GM11168 (cell line): ENCODE measurements around the gene AREL1.

Experiments
- in situ Hi-C: fragments of 300-500 bp; cut with MboI; formaldehyde crosslinking; loops from one replicate; pipeline ENCODE4 v1.12.0; 2022; ENCODE audit warnings: low sequenced_read_pairs; ENCODE audit not compliant: unreplicated experiment

AREL1 gene

DNA sequence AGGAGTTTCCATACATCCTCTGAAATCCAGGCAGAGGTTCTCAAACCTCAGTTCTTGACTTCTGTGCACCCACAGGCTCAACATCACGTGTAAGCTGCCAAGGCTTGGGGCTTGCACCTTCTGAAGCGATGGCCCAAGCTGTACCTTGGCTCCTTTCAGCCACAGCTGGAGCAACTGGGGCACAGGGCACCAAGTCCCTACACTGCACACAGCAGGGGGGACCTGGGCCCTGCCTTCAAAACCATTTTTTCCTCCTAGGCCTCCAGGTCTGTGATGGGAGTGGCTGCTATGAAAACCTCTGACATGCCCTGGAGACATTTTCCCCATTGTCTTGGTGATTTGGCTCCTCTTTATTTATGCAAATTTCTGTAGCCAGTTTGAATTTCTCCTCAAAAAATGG lies 10.6 kb downstream of the AREL1 start:
- in situ Hi-C loops: no loop called here

DNA sequence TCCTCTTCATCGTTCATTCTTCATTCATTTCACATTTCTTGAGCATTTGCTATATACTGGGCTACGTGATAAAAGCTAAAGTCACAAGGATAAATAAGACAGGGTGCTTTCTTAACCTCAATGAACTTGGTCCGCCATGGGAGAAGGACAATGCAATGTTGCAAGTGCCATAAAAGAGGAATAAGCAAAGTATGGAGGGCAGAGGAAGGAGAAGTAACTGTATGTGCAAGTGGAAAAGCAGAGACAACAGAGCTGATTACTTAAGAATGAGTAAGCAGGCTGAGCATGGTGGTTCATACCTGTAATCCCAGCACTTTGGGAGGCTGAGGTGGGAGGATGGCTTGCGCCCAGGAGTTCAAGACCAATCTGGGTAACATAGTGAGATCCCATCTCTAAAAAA lies 14.4 kb downstream of the AREL1 start:
- in situ Hi-C loops: no loop called here

DNA sequence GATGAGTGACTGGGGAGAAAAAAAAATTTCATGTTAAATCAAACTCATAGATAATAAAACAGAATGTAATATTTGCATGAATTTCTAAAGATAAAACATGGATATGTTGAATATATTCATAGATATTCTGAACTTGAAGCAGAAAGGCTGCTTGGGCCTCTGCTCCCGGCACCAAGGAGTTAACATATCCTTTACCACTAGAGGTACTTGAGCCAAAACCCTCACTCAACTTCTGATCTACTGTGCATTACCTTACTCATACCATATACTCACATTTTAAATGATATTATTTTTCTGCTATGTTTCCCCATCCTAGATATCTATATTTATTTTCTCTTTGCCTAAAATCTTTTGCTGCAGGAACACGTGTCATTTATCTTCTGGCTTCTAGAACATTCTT lies 14.9 kb downstream of the AREL1 start:
- in situ Hi-C loops: no loop called here

DNA sequence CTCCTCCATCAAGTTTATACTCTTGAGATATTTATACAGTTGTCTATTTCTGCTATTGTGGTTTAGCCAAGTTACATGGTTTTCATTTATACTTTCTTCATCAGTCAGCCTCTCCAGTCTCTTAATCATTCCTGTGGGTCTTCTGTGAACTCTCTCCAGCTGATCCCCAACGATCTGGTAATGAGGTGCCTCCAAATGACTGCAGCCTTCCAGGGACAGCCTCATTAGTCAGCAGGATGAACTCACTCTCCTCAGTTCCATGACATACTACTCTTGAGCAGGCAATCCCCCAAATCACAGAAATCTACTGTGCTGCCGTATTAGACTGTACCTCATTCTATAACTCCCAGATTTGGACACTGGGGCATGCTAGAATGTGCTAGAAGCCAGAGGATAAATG lies 15.3 kb downstream of the AREL1 start:
- in situ Hi-C loops: no loop called here

DNA sequence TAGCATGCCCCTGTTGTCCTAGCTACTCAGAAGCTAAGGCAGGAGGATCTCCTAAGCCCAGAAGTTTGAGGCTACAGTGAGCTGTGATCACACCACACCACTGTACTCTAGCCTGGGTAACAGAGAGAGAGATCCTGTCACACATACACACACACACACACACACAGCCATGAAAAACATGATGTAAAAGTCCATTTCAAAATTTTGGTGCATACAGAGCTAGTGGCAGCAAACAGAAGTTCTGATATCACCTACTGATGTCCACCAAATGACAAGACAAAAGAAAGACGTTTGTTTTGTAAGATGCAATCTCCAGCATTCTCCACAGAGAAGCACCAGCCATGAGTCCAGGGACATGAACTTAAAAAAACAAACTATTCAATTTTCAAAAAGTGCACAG lies 15.9 kb downstream of the AREL1 start:
- in situ Hi-C loops: no loop called here

DNA sequence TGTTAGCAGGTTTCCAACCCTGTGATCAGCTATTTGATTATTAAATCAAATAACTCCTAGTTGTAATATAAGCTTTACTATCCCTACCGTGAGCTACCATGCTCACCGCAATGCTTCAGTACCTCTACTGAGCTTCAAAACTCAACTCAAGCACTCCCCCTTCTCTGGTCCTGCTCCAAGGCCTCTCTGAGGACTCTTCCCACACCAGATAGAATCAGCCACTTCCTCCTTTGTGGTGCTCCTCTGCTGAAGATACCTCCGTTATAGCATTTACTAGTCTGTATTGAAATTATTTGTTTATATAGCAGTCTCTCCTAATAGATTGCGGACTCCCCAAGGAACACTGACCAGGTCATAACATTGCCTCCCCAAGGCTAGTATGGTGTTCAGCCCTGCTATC lies 17.5 kb downstream of the AREL1 start:
- in situ Hi-C loops: no loop called here

DNA sequence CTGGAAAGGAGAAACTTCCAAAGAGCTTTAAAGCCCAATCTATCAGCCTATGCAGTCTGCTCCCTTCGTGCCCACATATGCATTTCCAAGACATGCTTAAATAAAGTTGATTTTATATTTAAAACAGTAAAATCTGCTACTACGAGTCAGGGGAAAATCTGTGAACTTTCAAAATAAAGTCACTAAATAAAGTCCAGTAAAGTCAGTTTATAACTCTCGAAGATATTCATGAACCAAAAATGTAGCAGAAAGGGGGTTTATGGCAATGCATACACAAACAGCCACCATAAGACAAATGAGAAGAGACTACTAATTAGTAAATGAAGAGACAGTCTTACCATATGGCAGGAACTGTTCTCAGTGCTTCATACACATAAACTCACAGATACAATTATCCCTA lies 19.7 kb downstream of the AREL1 start:
- in situ Hi-C loops: no loop called here

DNA sequence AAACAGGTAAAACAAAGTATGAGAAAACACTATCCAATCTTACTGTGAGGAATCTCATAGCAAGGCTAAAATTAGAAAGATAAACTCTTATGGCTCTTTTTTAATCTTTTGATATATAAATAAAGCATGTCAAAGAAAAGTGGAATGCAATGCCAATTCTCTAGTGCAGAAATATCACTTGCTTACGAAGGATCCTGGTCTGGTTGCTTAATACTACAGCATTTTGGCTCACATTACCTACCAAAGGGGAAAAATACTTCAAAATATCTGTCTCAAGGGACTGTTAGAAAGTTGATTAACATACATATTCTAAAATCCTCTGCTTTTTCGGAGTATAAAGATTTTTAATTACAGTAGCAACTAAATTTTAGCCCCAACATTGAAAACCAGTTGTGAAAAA lies 21.4 kb downstream of the AREL1 start:
- in situ Hi-C loops: no loop called here

DNA sequence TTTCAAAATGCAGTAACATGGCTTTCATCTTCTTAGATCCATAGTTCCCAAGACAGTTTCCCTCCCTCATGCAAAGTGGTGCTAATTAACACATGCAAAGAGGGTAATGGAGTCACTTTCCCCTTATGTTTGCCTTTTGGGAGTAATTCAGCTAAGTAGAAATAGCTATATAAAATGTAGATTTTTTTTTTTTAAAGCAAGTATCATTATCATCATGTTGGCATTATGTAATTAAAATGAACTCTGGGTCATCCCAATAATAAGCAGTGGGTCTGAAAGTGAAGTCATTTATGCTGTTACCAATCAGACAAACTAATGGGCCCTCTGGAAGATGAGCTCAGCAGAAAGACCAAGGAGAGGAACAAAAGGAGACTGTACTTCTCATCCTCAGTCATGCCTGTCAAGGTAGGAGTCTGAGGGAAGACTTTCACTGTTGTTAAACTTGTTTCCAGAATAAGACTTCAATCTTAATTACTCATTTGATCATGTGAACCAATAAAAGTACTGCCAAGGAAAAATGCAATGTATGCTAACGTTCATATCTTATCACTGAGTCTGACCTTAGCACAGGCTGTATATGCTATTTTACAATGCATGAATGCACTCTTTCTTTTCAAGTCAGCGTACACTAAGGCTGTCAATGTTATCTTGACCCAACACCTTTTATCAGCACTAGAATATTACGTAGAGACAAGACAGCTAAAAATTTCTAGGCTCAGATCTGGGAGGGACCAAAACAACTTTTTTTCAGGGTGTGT lies 26.8 kb downstream of the AREL1 start:
- in situ Hi-C loops: no loop called here

DNA sequence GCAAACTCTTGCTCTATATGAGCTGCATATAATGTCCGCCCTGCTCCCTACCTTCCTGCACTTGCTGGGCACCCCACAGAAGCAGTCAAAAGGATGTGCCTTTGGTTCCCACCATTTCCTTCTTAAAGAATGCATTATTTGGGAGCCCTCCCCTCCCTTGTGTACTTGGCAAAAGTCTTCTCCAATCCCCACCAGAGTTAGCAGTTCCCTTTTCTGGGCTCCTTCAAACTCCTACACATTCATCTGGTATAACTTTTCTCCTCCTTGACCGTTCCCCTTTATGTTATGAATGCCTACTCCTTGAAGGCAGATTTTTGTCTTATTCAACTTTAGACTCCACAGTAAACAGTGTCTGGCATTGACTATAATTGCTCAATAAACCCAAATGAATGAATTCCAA lies 27.8 kb downstream of the AREL1 start:
- in situ Hi-C loops: no loop called here

DNA sequence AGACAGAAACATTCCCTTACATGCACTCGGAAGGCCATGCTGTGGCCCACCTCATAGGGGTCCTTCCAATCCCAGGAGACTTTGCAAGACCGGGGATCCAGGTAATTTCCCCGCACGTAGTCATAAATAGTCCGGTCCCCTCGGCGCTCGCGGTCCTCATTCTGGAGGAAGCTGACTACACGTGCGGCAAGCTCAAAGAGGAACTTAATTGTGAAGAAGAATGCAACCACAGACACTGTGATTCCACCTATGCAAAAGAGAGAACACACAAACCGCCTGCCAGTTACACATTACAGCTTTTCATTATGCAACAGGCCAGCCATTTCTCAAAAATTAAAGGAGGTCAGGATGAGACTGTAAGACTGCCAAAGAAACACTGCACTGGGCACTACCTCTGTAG lies 28.4 kb downstream of the AREL1 start:
- in situ Hi-C loops: no loop called here

DNA sequence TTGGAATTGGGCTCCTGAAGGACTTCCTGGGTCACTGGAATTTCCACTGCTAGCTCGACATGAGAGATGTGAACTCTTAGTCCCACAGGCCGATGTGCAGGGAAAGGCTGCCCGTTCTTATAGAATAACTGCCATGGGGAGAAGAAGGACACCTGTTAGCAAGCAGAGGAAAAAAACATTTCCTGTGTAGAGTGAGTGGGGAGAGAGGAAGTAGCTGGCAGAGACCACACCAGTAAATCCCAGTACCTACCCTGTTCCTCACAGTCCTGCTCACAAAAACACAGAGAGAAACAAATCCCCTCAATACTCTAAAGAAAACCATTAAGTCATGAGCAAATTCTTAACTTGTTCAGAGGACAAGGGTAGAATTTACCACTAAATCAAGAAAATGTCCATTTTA lies 29.5 kb downstream of the AREL1 start:
- in situ Hi-C loops: no loop called here

DNA sequence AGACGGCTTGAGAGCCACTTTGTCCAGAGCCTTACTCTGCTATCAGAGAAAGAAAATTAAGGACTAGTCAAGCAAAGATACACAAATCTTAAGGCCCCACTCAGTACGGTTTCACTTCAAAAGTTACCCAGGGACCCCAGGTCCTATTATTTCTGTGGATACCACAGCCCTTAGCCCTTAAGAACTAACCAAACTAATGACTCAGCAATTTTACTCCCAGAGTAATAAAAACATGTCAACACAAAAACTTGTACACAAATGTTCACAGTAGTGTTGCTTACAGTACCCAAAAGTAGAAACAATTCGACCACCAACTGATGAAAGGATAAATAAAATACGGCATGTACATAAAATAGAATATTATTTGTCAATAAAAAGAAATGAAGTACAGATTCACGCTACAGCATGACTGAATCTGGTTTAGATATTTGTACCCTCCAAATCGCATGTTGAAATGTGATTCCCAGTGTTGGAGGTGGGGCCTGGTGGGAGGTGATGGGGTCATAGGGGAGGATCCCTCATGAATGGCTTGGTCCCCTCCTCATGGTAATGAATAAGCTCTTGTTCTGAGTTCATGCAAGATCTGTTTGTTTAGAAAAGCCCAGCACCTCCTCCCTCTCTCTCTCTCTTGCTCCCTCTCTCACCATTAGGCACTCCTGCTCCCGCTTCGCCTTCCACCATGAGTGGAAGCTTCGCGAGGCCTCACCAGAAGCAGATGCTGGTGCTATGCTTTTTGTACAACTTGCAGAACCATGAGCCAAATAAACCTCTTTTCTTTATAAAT lies 30.5 kb downstream of the AREL1 start:
- in situ Hi-C loops: no loop called here

DNA sequence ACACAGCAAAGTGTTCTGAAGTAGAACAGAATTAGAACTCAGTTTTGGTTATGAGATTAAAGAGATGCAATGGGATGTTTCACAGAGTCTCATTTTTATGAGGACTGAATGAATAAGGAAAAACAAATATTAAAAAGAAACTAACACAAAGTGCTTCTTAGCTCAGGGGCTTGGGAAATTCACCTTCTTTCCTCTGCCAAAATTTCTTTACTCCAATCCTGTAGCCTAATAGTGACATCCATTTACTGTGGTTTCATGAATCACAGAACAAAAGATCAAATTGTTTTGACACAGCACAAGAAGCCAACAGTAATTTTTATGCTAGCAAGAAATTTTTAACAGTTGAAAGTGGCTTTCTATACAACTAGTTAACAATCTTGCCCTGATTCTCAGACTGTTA lies 37.7 kb downstream of the AREL1 start:
- in situ Hi-C loops: no loop called here

DNA sequence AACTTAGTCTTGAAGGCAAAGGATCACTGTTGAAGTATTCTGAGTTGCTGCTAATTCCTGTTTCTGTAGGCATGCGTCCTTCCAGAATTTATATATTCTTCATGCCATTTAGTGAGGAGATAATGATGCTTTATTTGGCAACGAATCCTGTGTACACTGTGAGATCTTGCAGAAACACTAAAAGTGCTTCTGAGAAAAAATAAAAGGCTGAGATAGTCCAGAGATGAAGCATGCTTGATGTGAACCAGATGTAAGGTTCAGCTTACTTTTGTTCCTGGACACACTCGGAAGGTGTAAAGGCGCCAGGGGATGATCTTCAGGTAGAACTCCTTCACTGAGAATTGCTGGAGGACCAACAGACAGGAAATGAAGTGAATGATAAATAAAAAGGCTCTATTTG lies 39.1 kb downstream of the AREL1 start:
- in situ Hi-C loops: no loop called here

DNA sequence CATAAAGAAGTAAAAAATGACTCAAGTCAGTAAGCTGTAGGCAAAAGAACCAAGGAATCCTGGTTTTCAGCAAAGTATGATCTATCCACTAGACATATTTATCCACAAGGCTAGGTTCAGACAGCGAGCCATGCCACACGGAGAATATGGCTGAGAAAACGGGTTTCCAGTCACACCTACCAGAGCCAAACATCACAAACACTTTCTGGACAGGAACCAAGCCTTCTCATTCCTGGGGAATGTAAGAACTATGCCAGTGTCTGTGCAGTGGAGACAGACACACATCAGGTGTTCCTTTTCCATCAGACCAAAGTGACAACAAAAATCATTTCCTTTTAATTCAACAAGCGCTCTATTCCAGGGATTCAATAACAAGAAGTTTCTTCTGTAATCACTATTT lies 41.1 kb downstream of the AREL1 start:
- in situ Hi-C loops: no loop called here

DNA sequence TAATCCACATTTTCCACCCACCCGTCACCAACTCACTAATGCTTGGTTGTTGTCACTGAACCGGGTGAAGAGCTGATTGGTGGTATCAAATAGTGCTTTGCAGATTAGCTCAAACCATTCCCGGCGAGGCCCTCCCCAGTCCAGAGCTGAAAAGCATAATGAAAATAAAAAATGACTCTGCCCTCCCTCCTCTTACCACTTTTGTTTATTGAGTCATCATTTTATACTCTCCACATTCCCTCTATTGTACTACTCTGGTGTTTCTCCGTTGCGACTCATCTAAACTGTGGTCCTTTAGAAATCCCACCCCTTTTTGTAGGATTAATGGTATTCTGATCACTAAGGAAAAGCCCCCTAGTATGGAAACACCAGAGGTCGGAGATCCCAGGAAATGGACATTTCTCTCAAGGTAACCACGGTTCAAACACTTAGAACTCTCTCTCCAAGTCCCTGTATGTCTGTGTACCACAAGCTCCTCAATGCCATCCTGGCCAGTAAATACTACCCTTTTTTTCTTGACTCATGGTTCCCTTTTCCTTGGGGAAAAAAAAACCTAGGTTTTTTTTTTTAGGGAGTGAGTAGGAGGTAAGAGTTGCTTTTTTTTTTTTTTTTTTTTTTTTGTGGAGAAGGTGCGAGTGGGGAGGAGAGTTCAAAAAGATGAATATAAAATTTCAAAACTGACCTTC lies 42.0 kb downstream of the AREL1 start:
- in situ Hi-C loops: no loop called here

DNA sequence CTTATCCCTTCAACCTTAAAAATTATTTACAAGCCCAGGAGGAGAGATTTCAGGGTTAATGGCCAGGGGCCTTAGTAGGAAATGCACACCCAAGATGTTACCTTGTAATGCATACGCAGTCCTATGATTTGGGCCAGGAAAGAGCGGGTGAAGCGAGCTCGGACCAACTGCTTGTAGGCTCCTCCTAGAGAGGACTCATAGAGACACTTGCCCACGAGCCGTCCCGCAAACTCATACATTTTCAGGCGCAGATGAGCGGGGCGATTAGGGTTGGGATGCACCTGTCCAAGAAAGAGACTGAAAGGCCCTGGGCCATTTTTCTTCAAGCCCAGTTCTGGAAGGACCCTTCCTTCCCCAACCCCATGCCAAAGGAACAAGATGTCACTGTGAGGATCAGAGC lies 43.0 kb downstream of the AREL1 start:
- in situ Hi-C loops: no loop called here

DNA sequence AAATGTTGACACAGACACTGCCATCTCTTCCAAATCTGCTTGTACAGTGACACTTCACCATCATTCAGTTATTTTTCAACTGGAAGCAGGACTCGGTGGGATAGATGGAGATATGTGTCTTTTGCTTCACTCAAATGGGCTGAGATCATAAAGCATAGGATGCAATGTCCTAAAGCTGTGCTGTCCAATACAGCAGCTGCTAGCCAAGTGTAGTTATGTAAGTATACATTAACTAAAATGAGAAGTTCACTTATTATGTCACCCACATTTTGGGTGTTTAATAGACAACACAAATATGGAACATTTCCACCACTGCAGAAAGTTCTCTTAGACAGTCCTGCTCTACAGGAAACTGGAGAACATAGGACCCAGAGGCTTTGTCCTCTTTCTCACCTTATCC lies 43.6 kb downstream of the AREL1 start:
- in situ Hi-C loops: no loop called here

DNA sequence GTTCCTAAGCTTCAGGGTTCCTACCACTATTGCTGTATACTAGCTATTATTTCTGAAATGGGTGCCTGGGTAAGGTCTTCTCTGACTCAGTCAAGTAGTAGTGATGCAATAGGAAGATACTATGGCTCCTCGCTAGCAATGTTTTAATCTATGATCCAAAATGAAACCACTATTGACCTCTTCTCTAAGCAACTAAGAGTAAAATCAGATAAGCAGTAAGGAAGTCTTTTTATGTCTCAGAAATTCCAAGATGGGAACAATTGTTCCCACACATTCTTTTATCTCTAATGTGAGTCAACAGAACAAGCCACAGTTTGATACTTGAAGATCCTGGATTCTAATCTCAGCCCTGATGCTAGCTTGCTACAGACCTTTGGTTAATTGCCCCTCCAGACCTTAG lies 45.1 kb downstream of the AREL1 start:
- in situ Hi-C loops: no loop called here

DNA sequence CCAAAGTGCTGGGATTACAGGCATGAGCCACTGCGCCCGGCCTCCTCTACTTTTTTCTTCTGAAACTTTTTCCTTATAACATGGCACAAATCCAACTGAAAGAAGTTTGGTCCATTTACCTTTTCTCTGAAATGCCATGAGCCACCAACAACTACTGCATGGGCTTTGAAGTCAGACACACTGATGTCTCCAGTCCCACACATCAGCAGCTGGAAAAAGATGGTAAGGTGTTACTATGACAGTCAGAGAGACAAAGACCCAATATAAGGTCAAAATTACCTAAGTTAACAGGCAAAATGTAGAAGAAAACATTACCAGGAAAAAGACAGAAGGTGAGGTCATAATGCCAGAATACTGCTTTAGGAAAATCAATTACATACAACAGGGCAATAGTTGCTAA lies 48.2 kb downstream of the AREL1 start:
- in situ Hi-C loops: no loop called here
